Naive thymus-derived CD4-positive, alpha-beta T cell (primary cell): Measurements from ENCODE around the gene CTNNA1. TPM values are rescaled to one million over a fixed set of nuclear protein-coding genes. Genes with fewer than 3 reads are reported as not detected.

Experiments used
- ATAC-seq: fragments of 150-1000 bp; cut with Tn5 transposase; 2 replicates; pipeline ENCODE4 v1.10.0; 2021; ENCODE audit warnings: mild to moderate bottlenecking, moderate library complexity
- CTCF ChIA-PET: fragments of 350-600 bp; sonication (Branson Sonifier 250); formaldehyde crosslinking; loops from one replicate; lab custom pipeline; 2021; ENCODE audit warnings: antibody characterized with exemption; lab: Charles Lee
- POLR2A ChIA-PET: fragments of 350-600 bp; sonication (Branson Sonifier 250); formaldehyde crosslinking; loops from one replicate; lab custom pipeline; 2021; ENCODE audit warnings: antibody characterized with exemption, inconsistent platforms; lab: Charles Lee
- DNase-seq, 9 donors: peaks; one replicate each; pipeline versions ENCODE4 v3.0.0 to v3.0.0-alpha.2; 2020 to 2022; ENCODE audit warnings: mixed read lengths in 1 of 9
- H3K27ac ChIP-seq: one replicate; pipeline ENCODE4 v1.7.0; 2013; ENCODE audit warnings: mild to moderate bottlenecking, low read depth, low read length, moderate library complexity
- H3K27me3 ChIP-seq, 2 donors: one replicate each; pipeline ENCODE4 v1.7.0; 2013; ENCODE audit warnings: low read length in 2 of 2, mild to moderate bottlenecking in 2 of 2, moderate library complexity in 2 of 2; ENCODE audit not compliant: control insufficient read depth in 2 of 2, insufficient read depth in 2 of 2
- H3K36me3 ChIP-seq, 3 experiments: 1 replicate in 2 of 3; 2 replicates in 1 of 3; pipeline ENCODE4 v1.7.0; 2013; ENCODE audit warnings: low read length in 3 of 3, mild to moderate bottlenecking in 3 of 3, moderate library complexity in 1 of 3; ENCODE audit not compliant: insufficient read depth in 3 of 3, control insufficient read depth in 2 of 3
- H3K4me1 ChIP-seq, 2 donors: one replicate each; pipeline ENCODE4 v1.7.0; 2013; ENCODE audit warnings: low read length in 2 of 2, mild to moderate bottlenecking in 2 of 2, moderate library complexity in 1 of 2; ENCODE audit not compliant: control insufficient read depth in 2 of 2, insufficient read depth in 2 of 2
- H3K4me3 ChIP-seq: 2 replicates; pipeline ENCODE4 v1.7.0; 2013; ENCODE audit warnings: mild to moderate bottlenecking, low read length
- H3K9me3 ChIP-seq, 3 experiments: 1 replicate in 2 of 3; 2 replicates in 1 of 3; pipeline ENCODE4 v1.7.0; 2013; ENCODE audit warnings: low read length in 3 of 3; ENCODE audit not compliant: control insufficient read depth in 2 of 3
- H3K27ac Mint-ChIP-seq, 9 donors: one replicate each; pipeline ENCODE4 v1.8.0; 2020 to 2022; ENCODE audit warnings: mixed read lengths in 9 of 9, mild to moderate bottlenecking in 8 of 9, moderate library complexity in 5 of 9, inconsistent platforms in 2 of 9
- H3K27me3 Mint-ChIP-seq, 5 donors: one replicate each; pipeline ENCODE4 v1.8.0; 2021 to 2022; ENCODE audit warnings: mixed read lengths in 5 of 5, mild to moderate bottlenecking in 1 of 5
- H3K36me3 Mint-ChIP-seq, 5 donors: one replicate each; pipeline ENCODE4 v1.8.0; 2020 to 2022; ENCODE audit warnings: mixed read lengths in 5 of 5, mild to moderate bottlenecking in 3 of 5, inconsistent platforms in 1 of 5
- H3K4me1 Mint-ChIP-seq, 7 donors: one replicate each; pipeline ENCODE4 v1.8.0; 2020 to 2022; ENCODE audit warnings: mixed read lengths in 7 of 7, mild to moderate bottlenecking in 3 of 7, inconsistent platforms in 1 of 7
- H3K4me3 Mint-ChIP-seq, 10 donors: one replicate each; pipeline ENCODE4 v1.8.0; 2020 to 2022; ENCODE audit warnings: mild to moderate bottlenecking in 10 of 10, mixed read lengths in 10 of 10, moderate library complexity in 6 of 10, inconsistent platforms in 2 of 10
- H3K9me3 Mint-ChIP-seq, 11 donors: one replicate each; pipeline ENCODE4 v1.8.0; 2020 to 2022; ENCODE audit warnings: mixed read lengths in 11 of 11, mild to moderate bottlenecking in 4 of 11, inconsistent platforms in 1 of 11, moderate library complexity in 1 of 11
- intact Hi-C, 2 donors: fragments of 100-400 bp; cut with micrococcal nuclease; formaldehyde crosslinking; loops; one replicate each; pipeline ENCODE4 v1.15.1; 2023
- polyA plus RNA-seq, 2 donors: library from polyadenylated mRNA; unstranded; fragments of 300-500 nt; fragmentation: Illumina TruSeq; gene quantifications; one replicate each; pipeline ENCODE4 v1.2.3, GENCODE V29; 2021
- total RNA-seq, 6 experiments: library from RNA in 5 of 6; stranded (reverse) in 5 of 6; gene quantifications; 1 replicate in 5 of 6; 2 replicates in 1 of 6; pipeline ENCODE4 v1.2.3 and lab custom pipeline; 2021 to 2026

The CTNNA1 gene
- total and polyA plus RNA-seq, 7 experiments from 2014 or later: 0.78 to 52.9 (median 5.6) TPM

DNA sequence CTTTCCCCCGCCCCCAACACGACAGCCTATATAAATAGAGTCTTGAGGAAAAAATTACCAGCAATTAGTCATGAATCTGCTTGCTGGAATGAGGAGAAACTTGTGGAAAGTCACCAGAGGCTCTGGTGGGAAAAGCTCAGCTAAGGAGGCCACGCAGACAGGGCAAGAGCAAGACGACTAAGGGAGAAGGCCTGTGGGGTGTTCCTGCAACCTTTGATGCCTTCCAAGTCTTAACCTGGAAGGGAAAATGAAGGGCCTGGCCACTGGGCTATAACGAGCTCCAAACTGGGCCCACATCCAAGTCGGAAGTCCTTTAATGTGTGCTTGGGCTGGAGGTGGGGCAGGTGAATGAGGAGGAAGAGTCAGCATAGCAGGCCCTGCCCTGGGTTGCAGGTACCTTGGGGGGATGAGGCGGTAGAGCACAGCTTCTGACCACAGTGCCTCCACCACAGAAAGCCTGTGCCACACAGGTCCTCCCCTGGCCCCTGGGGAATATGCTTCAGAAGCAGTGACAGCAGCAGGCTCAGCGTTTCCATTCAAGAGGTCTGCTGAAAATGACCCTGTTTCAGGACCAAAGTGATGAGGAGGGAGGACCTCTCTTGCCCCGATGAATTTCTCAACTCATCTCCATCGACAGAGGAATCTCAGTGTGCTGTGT lies 214.7 kb downstream of the CTNNA1 start:
- no peak for ATAC-seq
- Mint-ChIP-seq H3K27ac (no peak overlapping the region), H3K4me1 (no peaks in the 10 kb centered on the region)

DNA sequence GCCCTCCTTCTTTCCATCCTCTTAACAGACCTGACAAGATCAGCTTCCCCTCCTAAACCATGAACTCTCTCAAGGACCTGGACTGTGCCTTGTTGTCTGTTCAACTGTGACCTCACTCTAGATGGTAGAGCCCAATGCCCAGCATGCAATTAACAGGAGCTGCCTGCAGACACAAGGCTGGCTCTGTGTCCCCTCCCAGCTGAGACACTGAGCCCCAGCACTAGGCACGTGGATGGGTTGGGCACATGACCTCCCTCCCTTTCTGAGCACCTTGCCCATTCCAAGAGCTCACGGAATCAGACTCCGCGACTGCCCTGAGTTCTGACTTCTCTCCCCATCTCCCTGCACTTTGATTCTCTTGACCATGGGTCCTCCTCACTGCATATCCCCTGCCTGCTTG lies 215.4 kb downstream of the CTNNA1 start:
- Histone ChIP-seq H3K27ac (no peak overlapping the region), H3K9me3 (no peaks in the 10 kb centered on the region), H3K4me1 (no peaks in the 10 kb centered on the region), H3K36me3 (no peaks in the 10 kb centered on the region), H3K27me3 (no peaks in the 10 kb centered on the region), H3K4me3 (no peak overlapping the region)
- H3K9me3 Mint-ChIP-seq: no peaks in the 10 kb centered on the region
- H3K4me1 Mint-ChIP-seq: no peaks in the 10 kb centered on the region
- intact Hi-C loops: no loop called here
- peak overlapping the region in 1 of 9 donors; percentile 9 for H3K27ac Mint-ChIP-seq
- peaks cover 0 to 9% (median 0%) of the 10 kb centered on the region in 5 donors for H3K36me3 Mint-ChIP-seq
- H3K27me3 Mint-ChIP-seq: no peaks in the 10 kb centered on the region
- DNase-seq (no peak), ATAC-seq (no peak)
- CTCF ChIA-PET: interaction anchor here (1.0 kb wide), 1 partner anchor 144 kb away, joined by 4 read pairs; no protein-coding TSS in a partner anchor
- POLR2A ChIA-PET: no interaction called here
- no peak overlapping the region for H3K4me3 Mint-ChIP-seq

More for the DNA sequence above, 214.7 kb downstream of the CTNNA1 start:
- no peaks in the 10 kb centered on the region for H3K9me3 Mint-ChIP-seq
- no peaks in the 10 kb centered on the region for H3K27me3 ChIP-seq
- H3K27ac ChIP-seq: no peak overlapping the region
- ChIA-PET POLR2A (interaction anchor here (0.6 kb wide), 1 partner anchor 1597 kb away, joined by 3 read pairs; no protein-coding TSS in a partner anchor), CTCF (no interaction called here)
- H3K4me3 ChIP-seq: no peak overlapping the region
- H3K27me3 Mint-ChIP-seq: no peaks in the 10 kb centered on the region
- peaks cover 0 to 9% (median 0%) of the 10 kb centered on the region in 5 donors for H3K36me3 Mint-ChIP-seq
- H3K9me3 ChIP-seq: no peaks in the 10 kb centered on the region
- DNase-seq: no peak
- H3K4me1 ChIP-seq: no peaks in the 10 kb centered on the region
- no peak overlapping the region for H3K4me3 Mint-ChIP-seq
- intact Hi-C loops: no loop called here
- H3K36me3 ChIP-seq: no peaks in the 10 kb centered on the region

DNA sequence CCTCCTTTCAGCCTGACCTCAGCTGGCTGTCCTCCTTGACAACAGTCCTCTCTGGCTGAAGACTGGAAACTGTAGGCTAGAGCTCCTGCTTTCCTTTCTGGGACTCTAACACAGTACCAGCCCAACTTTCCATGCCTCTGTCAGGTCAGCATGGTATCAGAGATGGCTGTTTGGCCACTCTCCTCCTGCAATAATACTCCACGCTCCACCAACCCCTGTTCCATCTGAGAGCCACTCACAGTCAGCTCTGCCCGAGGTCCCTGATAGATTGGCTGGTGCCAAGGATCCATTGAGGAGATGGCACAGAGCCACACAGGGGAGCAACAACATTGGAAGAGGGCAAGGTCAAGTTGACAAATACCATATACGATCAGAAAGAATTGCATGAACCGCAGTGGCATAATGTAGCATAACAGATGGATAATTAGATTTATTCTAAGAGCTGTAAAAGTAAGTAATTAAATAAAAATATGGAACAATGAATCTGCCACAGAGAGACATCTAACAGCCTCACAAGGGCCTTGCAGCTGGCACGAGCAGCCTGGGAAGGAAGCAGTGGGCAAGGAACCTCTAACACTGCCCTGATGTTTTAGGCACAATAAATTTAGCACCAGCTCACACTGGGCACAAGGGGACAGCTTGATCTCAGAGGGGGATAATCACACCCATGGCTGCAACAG lies 216.2 kb downstream of the CTNNA1 start:
- Histone ChIP-seq H3K9me3 (no peaks in the 10 kb centered on the region), H3K4me3 (no peak overlapping the region), H3K27me3 (no peaks in the 10 kb centered on the region), H3K4me1 (no peaks in the 10 kb centered on the region), H3K27ac (no peak overlapping the region), H3K36me3 (no peaks in the 10 kb centered on the region)
- ATAC-seq (no peak), DNase-seq (no peak)
- no peaks in the 10 kb centered on the region for H3K9me3 Mint-ChIP-seq
- POLR2A ChIA-PET: no interaction called here
- peaks cover 0 to 9% (median 0%) of the 10 kb centered on the region in 5 donors for H3K36me3 Mint-ChIP-seq
- H3K27me3 Mint-ChIP-seq: no peaks in the 10 kb centered on the region
- H3K4me3 Mint-ChIP-seq: no peak overlapping the region
- H3K4me1 Mint-ChIP-seq: no peaks in the 10 kb centered on the region
- intact Hi-C loops: no loop called here
- CTCF ChIA-PET: interaction anchor here (1.0 kb wide), 1 partner anchor 145 kb away, joined by 4 read pairs; no protein-coding TSS in a partner anchor
- no peak overlapping the region for H3K27ac Mint-ChIP-seq

DNA sequence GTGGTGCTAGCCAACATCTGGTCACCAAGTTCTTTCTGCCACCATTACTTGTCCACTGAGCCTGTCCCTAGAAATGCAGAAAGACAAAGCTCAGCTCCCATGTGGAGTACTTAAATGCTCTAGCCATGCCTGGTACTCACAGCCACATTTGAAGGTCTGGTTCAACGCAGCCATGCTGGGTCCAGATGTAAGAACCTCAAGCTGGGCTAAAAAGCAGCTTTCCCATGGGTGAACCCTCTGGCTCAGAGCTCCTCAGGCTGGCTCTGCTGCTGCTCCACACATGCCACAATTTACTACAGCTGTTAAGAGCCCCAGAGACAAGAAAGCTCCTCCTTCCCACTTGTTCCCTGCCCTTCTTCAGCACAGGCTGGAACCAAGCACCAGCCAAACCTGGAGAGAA lies 219.0 kb downstream of the CTNNA1 start:
- Mint-ChIP-seq H3K9me3 (no peaks in the 10 kb centered on the region), H3K27ac (no peak overlapping the region), H3K27me3 (no peaks in the 10 kb centered on the region), H3K36me3 (peaks cover 0 to 9% (median 0%) of the 10 kb centered on the region in 5 donors), H3K4me3 (no peak overlapping the region), H3K4me1 (peaks cover 0 to 7% (median 0%) of the 10 kb centered on the region in 7 donors)
- no peaks in the 10 kb centered on the region for H3K36me3 ChIP-seq
- no peaks in the 10 kb centered on the region for H3K9me3 ChIP-seq
- H3K4me3 ChIP-seq: no peak overlapping the region
- ATAC-seq (no peak), DNase-seq (no peak)
- intact Hi-C loops: no loop called here
- no peak overlapping the region for H3K27ac ChIP-seq
- no peaks in the 10 kb centered on the region for H3K27me3 ChIP-seq
- ChIA-PET CTCF (no interaction called here), POLR2A (no interaction called here)
- no peaks in the 10 kb centered on the region for H3K4me1 ChIP-seq

DNA sequence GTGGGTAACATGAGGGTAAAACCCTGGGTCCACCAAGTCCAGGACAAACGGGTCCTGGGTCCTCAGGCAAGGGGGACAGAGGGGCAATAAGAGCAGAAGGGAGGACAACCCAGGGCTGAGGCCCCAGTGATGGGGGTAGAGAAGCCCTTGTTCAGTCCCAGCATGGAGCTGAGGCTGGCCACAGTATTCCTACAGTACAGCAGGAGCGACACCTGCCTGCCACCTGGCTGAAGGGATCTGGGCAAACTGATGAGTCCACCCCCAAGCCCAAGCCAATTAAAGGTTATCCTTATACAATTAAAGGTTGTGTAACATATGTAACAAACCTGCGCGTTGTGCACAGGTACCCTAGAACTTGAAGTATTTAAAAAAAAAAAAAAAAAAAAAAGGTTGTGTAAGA lies 219.6 kb downstream of the CTNNA1 start:
- H3K27ac Mint-ChIP-seq: no peak overlapping the region
- no peaks in the 10 kb centered on the region for H3K9me3 ChIP-seq
- intact Hi-C loops: no loop called here
- H3K36me3 ChIP-seq: no peaks in the 10 kb centered on the region
- ATAC-seq (no peak), DNase-seq (no peak)
- H3K4me3 ChIP-seq: no peak overlapping the region
- ChIA-PET CTCF (interaction anchor here (0.6 kb wide), 1 partner anchor 17 kb away, joined by 3 read pairs; no protein-coding TSS in a partner anchor), POLR2A (no interaction called here)
- H3K27me3 ChIP-seq: no peaks in the 10 kb centered on the region
- H3K36me3 Mint-ChIP-seq: peaks cover 0 to 8% (median 0%) of the 10 kb centered on the region in 5 donors
- H3K4me1 Mint-ChIP-seq: peaks cover 0 to 10% (median 0%) of the 10 kb centered on the region in 7 donors
- no peaks in the 10 kb centered on the region for H3K27me3 Mint-ChIP-seq
- no peaks in the 10 kb centered on the region for H3K9me3 Mint-ChIP-seq
- no peak overlapping the region for H3K27ac ChIP-seq
- no peaks in the 10 kb centered on the region for H3K4me1 ChIP-seq
- no peak overlapping the region for H3K4me3 Mint-ChIP-seq

DNA sequence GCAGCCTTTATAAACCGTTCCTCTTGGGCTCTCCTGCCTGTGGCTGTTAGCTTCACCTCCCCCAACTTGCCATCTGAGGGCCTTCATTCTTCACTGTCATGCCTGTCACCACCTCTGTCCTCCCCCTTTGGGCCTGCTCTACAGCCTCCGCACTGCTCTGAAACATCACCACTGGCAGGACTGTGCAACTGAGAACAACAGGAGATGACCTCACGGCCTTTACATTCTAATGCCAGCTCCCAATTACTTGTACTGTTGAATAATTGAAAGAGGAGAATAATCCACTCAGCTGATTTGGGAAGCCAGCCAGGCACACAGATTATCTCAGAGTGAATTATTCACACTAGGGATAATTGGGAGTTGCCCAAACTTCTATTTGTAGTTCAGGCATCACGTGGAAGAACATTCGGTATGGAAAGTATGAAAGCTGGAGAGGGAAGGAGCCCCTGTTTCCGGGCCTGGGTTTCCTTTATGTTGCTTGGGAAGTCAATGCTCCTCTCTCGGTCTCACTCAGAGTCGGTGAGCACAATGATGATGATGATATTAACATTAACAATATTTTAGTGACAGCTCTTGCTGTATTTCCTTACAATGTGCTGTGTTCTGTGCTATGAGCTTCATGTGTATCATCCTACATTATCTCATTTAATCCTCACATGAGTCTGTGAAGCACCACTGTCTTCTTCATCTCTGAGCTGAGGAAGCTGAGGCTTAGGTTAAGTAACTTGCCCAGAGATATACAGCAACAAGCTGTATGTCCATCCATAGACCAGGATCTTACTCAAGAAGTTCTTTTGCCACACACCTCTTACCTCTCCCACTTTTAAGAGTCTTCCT lies 221.2 kb downstream of the CTNNA1 start:
- Histone ChIP-seq H3K36me3 (no peaks in the 10 kb centered on the region), H3K27me3 (no peaks in the 10 kb centered on the region), H3K27ac (no peak overlapping the region), H3K4me3 (no peak overlapping the region), H3K4me1 (peaks cover 0 to 2% of the 10 kb centered on the region in 2 donors), H3K9me3 (no peaks in the 10 kb centered on the region)
- POLR2A ChIA-PET: no interaction called here
- Mint-ChIP-seq H3K36me3 (peaks cover 0 to 8% (median 2%) of the 10 kb centered on the region in 5 donors), H3K4me1 (peaks cover 0 to 19% (median 3%) of the 10 kb centered on the region in 7 donors), H3K9me3 (no peaks in the 10 kb centered on the region), H3K4me3 (no peak overlapping the region), H3K27ac (no peak overlapping the region), H3K27me3 (no peaks in the 10 kb centered on the region)
- CTCF ChIA-PET: no interaction called here
- ATAC-seq: no peak
- intact Hi-C loops: no loop called here
- no peak for DNase-seq
